ENCODE data around the gene UBE2H. TPM values are rescaled to one million over a fixed set of nuclear protein-coding genes. Genes with fewer than 3 reads are reported as not detected.

The UBE2H gene
- total RNA-seq, 1 donor from 2014 or later: 104 TPM

DNA sequence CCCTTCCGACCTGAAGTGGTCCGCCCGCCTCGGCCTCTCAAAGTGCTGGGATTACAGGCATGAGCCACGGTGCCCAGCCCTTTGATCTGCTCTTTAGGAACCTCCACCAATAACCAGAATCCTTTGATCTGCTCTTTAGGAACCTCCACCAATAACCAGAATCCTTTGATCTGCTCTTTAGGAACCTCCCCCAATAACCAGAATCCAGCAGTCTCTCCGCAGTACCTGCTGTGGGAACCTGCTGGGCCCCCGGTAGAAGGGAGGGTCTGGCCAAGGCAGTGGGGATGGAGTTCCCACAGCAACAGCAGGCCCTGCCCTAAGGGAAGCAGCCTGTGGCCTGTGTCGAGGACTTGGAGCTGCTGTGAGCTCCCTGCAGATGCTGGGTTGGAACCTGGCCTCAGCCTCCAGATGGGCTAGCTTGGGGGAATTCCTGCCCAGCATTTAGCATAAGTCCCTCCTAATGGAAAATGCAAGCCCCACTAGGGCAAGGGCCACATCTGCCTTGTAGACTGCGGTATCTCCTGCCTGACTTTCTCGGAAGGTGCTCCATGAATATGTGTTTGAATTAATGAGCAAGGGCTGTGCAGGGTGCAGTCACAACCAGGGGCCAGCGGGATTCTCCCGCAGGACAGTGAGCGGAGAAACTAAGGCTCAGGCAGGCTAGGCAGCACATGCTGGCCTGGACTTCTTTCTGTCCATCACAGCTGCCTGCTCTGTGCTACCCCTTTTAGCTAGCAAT lies 165.8 kb downstream of the UBE2H start:
- Mint-ChIP-seq H3K4me1 (peaks cover 25% of the 10 kb centered on the region), H3K27me3 (ENCODE audit: low read depth) (peaks cover 84% of the 10 kb centered on the region), H3K36me3 (no peaks in the 10 kb centered on the region), H3K9me3 (no peaks in the 10 kb centered on the region), H3K4me3 (no peak overlapping the region), H3K27ac (no peak overlapping the region)
- TF ChIP-seq, protein P1, sequence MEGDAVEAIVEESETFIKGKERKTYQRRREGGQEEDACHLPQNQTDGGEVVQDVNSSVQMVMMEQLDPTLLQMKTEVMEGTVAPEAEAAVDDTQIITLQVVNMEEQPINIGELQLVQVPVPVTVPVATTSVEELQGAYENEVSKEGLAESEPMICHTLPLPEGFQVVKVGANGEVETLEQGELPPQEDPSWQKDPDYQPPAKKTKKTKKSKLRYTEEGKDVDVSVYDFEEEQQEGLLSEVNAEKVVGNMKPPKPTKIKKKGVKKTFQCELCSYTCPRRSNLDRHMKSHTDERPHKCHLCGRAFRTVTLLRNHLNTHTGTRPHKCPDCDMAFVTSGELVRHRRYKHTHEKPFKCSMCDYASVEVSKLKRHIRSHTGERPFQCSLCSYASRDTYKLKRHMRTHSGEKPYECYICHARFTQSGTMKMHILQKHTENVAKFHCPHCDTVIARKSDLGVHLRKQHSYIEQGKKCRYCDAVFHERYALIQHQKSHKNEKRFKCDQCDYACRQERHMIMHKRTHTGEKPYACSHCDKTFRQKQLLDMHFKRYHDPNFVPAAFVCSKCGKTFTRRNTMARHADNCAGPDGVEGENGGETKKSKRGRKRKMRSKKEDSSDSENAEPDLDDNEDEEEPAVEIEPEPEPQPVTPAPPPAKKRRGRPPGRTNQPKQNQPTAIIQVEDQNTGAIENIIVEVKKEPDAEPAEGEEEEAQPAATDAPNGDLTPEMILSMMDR (IDR thresholded peaks at IDR 0.05; ENCODE audit: unreplicated experiment): no peak
- DNase-seq (ENCODE audit: low spot score in 2 of 2, unreplicated experiment in 2 of 2): no peak

DNA sequence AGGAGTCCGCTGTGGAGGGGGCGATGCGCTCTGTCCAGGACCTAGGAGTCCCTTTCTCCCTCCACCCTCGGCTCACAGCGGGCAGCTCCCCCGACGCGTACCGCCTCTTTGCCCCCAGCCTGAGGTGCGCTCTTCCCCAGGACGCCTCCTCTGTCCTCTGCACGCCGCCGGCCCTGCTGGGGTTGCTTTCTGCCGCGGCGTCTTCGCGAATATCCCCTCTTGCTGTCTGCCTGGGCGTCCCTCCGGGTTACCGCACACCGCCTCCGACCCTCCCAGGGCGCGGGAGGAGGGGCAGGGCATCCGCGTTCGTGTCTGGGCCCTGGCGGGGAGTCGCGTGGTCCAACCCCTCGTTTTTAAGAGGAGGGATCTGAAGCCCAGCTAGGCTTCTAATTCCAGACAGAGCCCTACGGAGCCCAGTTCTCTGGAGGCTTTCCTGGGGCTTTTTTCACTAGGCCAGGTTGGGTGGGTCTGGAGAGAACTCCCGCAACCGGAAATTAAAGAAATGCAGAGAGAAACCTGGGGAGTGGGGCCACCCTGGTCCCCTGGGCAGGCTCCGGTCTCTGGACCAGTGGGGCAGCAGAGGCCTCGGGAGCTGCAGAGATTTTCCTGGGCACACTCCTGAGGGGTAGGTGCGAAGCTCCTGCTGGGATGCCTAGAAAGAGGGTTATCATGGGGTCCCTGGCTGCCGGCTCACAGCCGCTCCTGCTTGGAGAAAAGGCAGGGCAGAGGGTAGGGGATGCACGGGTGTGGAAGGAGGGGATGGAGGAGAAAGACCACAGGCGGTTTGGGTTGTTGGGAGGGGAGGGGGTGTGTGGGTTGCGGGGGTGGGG lies 166.9 kb downstream of the UBE2H start:
- Mint-ChIP-seq H3K36me3 (no peaks in the 10 kb centered on the region), H3K4me1 (peaks cover 32% of the 10 kb centered on the region), H3K9me3 (no peaks in the 10 kb centered on the region), H3K4me3 (peak overlapping the region; percentile 43), H3K27me3 (ENCODE audit: low read depth) (peaks cover 91% of the 10 kb centered on the region), H3K27ac (no peak overlapping the region)
- TF ChIP-seq, protein P1 (IDR thresholded peaks at IDR 0.05; ENCODE audit: unreplicated experiment): no peak
- no peak for DNase-seq (ENCODE audit: low spot score in 2 of 2, unreplicated experiment in 2 of 2)

DNA sequence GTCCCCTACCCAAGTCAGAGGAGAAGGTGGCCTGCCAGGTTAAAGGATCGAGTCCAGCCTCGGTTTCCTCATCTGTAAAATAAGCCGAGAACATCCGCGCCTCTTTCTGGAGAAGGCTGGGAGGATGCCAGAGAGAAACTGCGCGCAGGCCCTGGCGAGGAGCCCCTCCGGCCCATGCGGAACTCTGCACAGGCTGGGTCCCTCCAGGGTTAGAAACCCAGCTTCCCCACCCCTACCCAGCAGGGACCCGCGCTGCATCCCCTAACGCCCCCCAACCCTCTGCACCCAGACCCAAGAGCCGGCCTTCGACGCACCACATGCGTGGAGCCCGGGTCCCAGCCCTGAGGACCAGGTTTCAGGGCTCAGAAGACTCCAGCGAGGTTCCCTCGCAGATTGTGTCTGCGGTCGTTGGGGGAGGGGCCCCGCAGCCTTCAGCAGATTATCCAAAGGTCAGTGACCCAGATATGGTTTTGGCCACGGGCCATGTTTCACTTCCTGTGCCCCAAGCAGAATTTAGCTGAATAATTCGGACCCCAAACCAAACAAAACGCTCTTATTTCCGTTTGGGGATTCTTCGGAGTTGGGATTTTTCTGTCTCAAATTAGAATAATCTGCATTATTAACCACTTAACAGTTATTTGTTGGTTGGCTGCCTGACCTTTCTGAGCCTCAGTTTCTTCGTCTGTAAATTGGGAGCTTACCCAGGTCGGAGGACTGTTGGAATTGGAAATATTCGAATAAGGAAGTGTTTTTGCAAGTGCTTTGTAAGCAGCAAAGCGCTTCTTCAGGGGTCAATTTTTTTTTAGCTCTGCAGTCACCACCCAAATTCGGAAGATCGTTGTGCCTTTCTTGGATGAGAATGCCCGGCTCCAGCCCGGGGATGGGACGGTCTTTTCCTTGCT lies 167.7 kb downstream of the UBE2H start:
- TF ChIP-seq, protein P1 (IDR thresholded peaks at IDR 0.05; ENCODE audit: unreplicated experiment): no peak

DNA sequence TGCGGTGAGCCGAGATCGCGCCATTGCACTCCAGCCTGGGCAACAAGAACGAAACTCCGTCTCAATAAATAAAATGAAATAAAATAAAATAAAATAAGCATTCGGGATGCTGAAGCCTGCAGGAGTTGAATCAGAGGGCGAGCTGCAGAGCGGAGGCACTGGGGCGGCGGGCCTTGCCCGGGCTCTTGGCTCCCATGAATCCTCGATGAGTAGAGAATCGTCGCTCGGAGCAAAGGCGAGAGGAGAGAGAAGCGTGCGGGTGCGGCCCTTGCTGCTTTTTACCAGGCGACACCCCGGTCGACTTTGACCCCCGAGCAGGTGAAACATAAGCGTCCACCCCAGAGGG lies 168.3 kb downstream of the UBE2H start:
- Mint-ChIP-seq H3K9me3 (no peaks in the 10 kb centered on the region), H3K4me1 (peaks cover 32% of the 10 kb centered on the region), H3K27ac (no peak overlapping the region), H3K27me3 (ENCODE audit: low read depth) (peaks cover 88% of the 10 kb centered on the region), H3K36me3 (no peaks in the 10 kb centered on the region), H3K4me3 (no peak overlapping the region)
- no peak for DNase-seq (ENCODE audit: low spot score in 2 of 2, unreplicated experiment in 2 of 2)
- TF ChIP-seq, protein P1 (IDR thresholded peaks at IDR 0.05; ENCODE audit: unreplicated experiment): no peak

More for the DNA sequence above, 167.7 kb downstream of the UBE2H start:
- no peak for DNase-seq (ENCODE audit: low spot score in 2 of 2, unreplicated experiment in 2 of 2)
- Mint-ChIP-seq H3K27ac (no peak overlapping the region), H3K4me1 (peaks cover 32% of the 10 kb centered on the region), H3K4me3 (peak overlapping the region; percentile 43), H3K36me3 (no peaks in the 10 kb centered on the region), H3K9me3 (no peaks in the 10 kb centered on the region), H3K27me3 (ENCODE audit: low read depth) (peaks cover 93% of the 10 kb centered on the region)

DNA sequence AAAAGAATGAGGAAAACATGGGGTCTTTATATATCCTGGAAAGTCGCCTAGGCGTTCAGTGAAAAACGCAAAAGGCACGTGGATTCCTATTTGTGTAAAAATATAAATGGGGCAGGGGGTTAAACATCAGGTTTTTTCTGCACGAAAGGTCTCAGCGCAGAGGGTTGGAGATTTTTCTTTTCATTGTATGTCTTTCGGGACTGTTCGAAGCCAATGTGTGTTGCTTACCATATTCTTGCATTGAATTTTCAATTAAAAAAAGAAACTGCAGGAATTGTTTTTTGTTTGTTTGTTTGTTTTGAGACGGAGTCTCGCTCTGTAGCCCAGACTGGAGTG lies 169.2 kb downstream of the UBE2H start:
- Mint-ChIP-seq H3K4me1 (peaks cover 32% of the 10 kb centered on the region), H3K27me3 (ENCODE audit: low read depth) (peaks cover 86% of the 10 kb centered on the region), H3K4me3 (no peak overlapping the region)

More for the DNA sequence above, 169.2 kb downstream of the UBE2H start:
- H3K36me3 Mint-ChIP-seq: no peaks in the 10 kb centered on the region
- no peak overlapping the region for H3K27ac Mint-ChIP-seq
- TF ChIP-seq, protein P1 (IDR thresholded peaks at IDR 0.05; ENCODE audit: unreplicated experiment): no peak
- DNase-seq (ENCODE audit: low spot score in 2 of 2, unreplicated experiment in 2 of 2): no peak
- no peaks in the 10 kb centered on the region for H3K9me3 Mint-ChIP-seq
